GM23338 (cell line): ENCODE measurements around the gene MRRF.

Source experiments
- EZH2 ChIP-seq: fragments of 200-600 bp; sonication (generic); IDR thresholded peaks from one replicate; pipeline ENCODE4 v1.8.0; 2017; ENCODE audit warnings: antibody characterized with exemption, mild to moderate bottlenecking, low read depth; ENCODE audit not compliant: unreplicated experiment
- JUNB ChIP-seq: IDR thresholded peaks from one replicate; pipeline ENCODE4 v1.6.1; 2016; ENCODE audit warnings: antibody characterized with exemption; ENCODE audit not compliant: unreplicated experiment
- POLR2AphosphoS5 ChIP-seq: IDR thresholded peaks from 2 replicates; pipeline ENCODE4 v1.6.1; 2016; ENCODE audit warnings: antibody characterized with exemption, low read depth
- REST ChIP-seq: IDR thresholded peaks from one replicate; pipeline ENCODE4 v1.6.1; 2018; ENCODE audit warnings: antibody characterized with exemption; ENCODE audit not compliant: unreplicated experiment
- ZNF114 ChIP-seq: fragments of 250-450 bp; sonication (Bioruptor Pico); IDR thresholded peaks from 2 replicates; pipeline ENCODE4 v1.5.0; 2020; ENCODE audit warnings: mild to moderate bottlenecking, moderate library complexity
- ZNF331 ChIP-seq: fragments of 250-450 bp; sonication (Bioruptor Pico); IDR thresholded peaks from 2 replicates; pipeline ENCODE4 v1.5.0; 2020; ENCODE audit warnings: low read depth, mild to moderate bottlenecking, moderate library complexity
- TF ChIP-seq, protein P1 (sequence below), 2 experiments: fragments of 200-600 bp in 1 of 2; sonication (generic) in 1 of 2; conservative IDR thresholded peaks; 2 replicates each; pipeline versions ENCODE4 v1.5.1 to v1.6.1; 2016 to 2017; ENCODE audit warnings: antibody characterized with exemption in 2 of 2, low read depth in 2 of 2, mild to moderate bottlenecking in 2 of 2, moderate library complexity in 1 of 2

GRCh38 chr9:122336866-122337555 lies 72.3 kb downstream of the MRRF start:
- TF ChIP-seq JUNB (no peak), EZH2 (no peak), POLR2AphosphoS5 (no peak), ZNF331 (no peak), REST (no peak), ZNF114 (CRISPR knock-in tag) (no peak)
- TF ChIP-seq, protein P1, sequence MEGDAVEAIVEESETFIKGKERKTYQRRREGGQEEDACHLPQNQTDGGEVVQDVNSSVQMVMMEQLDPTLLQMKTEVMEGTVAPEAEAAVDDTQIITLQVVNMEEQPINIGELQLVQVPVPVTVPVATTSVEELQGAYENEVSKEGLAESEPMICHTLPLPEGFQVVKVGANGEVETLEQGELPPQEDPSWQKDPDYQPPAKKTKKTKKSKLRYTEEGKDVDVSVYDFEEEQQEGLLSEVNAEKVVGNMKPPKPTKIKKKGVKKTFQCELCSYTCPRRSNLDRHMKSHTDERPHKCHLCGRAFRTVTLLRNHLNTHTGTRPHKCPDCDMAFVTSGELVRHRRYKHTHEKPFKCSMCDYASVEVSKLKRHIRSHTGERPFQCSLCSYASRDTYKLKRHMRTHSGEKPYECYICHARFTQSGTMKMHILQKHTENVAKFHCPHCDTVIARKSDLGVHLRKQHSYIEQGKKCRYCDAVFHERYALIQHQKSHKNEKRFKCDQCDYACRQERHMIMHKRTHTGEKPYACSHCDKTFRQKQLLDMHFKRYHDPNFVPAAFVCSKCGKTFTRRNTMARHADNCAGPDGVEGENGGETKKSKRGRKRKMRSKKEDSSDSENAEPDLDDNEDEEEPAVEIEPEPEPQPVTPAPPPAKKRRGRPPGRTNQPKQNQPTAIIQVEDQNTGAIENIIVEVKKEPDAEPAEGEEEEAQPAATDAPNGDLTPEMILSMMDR (conservative IDR thresholded peaks at IDR 0.05; ENCODE audit: low read depth in 2 of 2), result no peak
